GM11168 (cell line): Measurements from ENCODE around the gene SKAP1.
"Not testable (repeated sequence)": the region's sequence is repeated elsewhere in the genome, so short reads cannot be mapped to it uniquely, and the experiment has no call there.

ENCODE experiments used
- in situ Hi-C: fragments of 300-500 bp; cut with MboI; formaldehyde crosslinking; loops from one replicate; pipeline ENCODE4 v1.12.0; 2022; ENCODE audit warnings: low sequenced_read_pairs; ENCODE audit not compliant: unreplicated experiment

The SKAP1 gene

DNA sequence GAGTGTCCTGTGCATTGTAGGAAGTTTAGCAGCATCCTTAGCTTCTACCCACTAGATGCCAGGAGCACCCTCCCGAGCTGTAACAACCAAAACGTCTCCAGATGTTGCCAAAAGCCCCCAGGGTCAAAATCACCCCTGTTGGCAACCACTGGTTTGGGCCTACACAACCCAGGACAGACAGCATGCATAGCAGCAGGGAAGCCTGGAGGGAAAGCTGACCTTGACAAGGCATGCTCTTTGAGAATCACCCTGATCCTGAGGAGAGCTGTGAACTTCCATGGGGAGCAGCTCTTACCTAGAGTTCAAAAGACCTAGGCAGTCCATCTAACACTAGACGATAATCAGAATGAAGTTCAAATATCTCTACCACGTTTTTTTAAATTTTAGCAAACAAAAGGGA lies 9.2 kb downstream of the SKAP1 start:
- in situ Hi-C loops = no loop called here

GRCh38 chr17:48416971-48417370 lies 13.0 kb downstream of the SKAP1 start:
- in situ Hi-C loops = no loop called here

GRCh38 chr17:48413613-48414405 lies 16.2 kb downstream of the SKAP1 start:
- in situ Hi-C loops = no loop called here

DNA sequence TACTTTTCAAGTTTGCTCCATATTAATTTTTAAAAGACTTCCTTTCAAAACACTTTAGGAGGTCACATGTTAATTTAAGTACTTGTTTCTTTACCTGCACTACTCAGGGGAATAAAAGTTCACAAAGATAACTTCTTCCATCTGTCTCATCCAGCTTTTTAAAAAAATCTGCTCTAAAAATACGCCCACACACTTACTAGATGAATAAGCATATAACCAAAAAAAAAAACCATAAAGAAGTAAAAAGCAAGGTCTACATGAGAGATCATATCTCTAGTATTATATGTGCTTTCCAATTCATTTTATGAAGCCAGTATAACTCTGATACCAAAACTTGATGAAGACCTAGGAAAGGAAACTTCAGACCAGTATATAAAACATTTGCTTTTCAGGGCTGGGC lies 17.2 kb downstream of the SKAP1 start:
- in situ Hi-C loops = no loop called here

DNA sequence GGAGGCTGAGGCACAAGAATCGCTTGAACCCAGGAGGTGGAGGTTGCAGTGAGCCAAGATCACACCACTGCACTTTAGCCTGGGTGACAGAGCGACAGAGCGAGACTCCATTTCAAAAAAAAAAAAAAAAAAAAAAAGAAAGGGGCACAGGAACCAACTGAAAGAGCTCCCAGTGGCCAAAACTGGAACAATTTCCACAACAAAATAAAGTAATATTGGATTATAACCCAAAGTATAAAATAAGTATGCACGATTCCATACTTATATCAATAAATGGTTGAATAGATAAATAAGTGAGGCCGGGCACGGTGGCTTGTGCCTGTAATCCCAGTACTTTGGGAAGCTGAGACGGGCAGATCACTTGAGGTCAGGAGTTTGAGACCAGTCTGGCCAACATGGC lies 19.2 kb downstream of the SKAP1 start:
- in situ Hi-C loops = not testable (repeated sequence)

DNA sequence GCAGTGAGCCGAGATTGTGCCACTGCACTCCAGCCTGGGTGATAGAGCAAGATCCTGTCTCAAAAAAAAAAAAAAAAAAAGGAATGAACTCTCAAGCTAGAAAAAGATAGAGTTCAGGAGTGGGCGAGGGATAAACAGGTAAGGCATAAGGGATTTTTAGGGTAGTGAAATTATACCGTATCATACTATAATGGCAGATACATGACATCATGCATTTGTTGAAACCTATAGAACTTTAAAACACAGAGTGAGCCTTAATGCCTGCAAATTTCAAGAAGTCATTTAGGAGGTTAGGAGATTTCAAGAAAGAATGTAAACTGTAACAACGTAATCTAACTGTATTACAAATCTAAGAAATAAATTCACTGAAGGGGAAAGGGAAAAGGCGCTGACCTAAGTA lies 20.4 kb downstream of the SKAP1 start:
- in situ Hi-C loops = no loop called here

- in situ Hi-C loops = no loop called here
Observed at GRCh38 chr17:48406936-48407567, 23.0 kb downstream of the SKAP1 start.

DNA sequence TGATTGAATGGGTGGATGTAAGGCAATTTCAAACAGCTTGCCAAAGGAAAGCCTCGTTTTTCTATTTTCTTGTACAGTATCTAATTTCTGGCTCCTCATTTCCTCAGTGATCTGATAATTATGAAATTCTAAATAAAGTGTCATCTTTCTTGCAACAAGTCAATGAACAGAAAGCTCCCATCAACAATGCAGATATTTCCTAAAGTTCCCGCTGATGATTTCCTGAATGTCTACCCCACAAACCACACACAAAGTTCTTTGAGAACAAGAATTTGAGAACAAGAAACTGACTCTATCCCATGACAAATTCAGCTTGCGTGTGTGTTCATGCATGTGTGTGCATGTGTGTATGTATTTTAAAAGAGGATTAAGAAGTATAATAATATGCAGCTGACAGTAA lies 35.2 kb downstream of the SKAP1 start:
- in situ Hi-C loops = no loop called here

DNA sequence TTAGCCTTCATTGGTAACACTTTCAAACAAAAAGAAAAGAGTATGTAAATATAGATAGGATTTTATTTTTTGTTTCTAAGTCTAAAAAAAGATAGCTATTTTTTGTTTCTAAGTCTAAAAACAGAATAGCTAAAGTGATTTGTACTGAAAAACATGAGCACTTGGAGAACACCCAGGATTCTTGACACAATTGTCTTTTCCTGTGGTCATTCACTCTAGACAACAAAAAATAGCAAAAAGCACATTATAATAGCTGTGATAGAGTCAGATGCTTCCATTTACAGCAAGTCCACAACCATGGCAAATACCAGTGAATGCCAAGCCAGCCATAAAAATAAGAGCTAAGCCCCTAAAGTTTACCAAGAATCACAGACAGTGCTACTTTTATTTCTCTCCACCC lies 36.7 kb downstream of the SKAP1 start:
- in situ Hi-C loops = no loop called here

DNA sequence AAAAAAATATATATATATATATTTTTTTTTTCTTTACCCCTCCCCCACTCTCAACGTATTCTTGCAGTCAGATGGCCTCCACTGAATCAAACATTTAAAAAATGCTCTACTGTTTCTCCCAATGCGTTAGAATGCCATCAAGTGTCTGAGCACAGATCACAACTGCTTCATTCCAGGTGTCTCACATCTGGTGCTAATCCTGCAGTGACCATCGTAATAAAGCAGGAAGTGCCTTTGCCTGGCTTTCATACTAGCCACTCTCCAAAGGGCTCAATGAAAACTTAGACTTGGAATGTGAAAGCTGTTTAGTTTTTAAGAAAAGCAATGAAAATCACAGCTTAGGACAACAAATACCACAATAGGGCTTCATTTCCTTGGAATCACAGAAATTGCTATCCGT lies 37.2 kb downstream of the SKAP1 start:
- in situ Hi-C loops = no loop called here

GRCh38 chr17:48391444-48391843 lies 38.6 kb downstream of the SKAP1 start:
- in situ Hi-C loops = no loop called here

DNA sequence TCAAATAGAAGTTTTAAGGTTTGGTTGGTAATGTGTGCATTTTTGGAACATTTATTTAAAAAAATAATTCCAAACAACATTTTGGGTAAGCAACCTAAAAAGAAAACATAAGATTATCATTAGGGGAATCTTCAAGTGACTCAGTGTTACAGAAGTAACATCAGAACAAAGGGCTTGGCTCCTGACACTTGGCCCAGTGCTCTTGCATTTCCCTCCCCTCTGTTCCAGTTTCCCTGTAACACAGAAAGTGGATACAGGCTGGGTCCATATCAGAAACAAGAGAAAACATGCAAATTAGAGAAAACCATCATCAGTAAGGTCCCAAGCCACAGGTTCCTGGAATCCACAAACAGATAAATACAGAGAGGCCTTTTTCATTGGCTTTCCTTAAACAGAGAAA lies 40.1 kb downstream of the SKAP1 start:
- in situ Hi-C loops = no loop called here

- in situ Hi-C loops = no loop called here
Observed at GRCh38 chr17:48388955-48389743, 40.9 kb downstream of the SKAP1 start.

- in situ Hi-C loops = no loop called here
Observed at GRCh38 chr17:48386826-48387225, 43.2 kb downstream of the SKAP1 start.

GRCh38 chr17:48385319-48385718 lies 44.7 kb downstream of the SKAP1 start:
- in situ Hi-C loops = no loop called here

GRCh38 chr17:48384164-48384563 lies 45.9 kb downstream of the SKAP1 start:
- in situ Hi-C loops = no loop called here

- in situ Hi-C loops = no loop called here
Observed at GRCh38 chr17:48382989-48383388, 47.0 kb downstream of the SKAP1 start.

DNA sequence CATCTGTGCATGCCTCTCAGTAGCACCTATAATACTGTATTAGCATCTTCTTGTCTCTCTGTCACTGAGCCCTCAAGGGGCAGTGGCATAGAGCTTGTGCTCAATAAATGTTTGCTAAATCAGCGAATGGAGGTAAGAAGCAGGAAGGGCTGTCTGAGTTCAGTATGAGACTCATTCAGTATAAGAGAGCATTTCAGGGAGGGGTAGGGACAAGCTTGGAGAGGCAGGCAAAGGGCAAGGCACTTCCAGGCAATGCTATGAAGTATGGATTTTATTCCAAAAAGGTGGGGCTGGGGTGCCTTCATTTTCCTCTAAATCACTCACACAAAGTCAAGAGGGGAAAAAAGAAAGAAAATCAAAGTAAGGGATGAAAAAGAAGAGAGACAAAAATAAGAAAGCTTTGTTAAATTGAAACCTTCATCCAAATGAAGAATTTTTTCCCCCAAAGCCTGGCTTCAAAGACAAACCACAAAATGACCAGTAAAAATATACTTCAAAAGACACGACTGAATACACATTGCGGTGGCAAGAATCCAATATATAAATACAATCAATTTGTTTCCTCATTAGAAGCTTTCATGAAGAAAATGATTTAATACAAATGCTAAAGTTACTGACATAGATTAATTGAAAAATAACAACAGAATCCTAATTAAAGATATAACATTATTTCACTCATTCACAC lies 51.2 kb downstream of the SKAP1 start:
- in situ Hi-C loops = no loop called here

- in situ Hi-C loops = no loop called here
Observed at GRCh38 chr17:48378238-48378637, 51.8 kb downstream of the SKAP1 start.

GRCh38 chr17:48376682-48377325 lies 53.2 kb downstream of the SKAP1 start:
- in situ Hi-C loops = no loop called here
